ENCODE results near the gene EXTL1.

GRCh38 chr1:26084844-26085243, 63.3 kb downstream of the EXTL1 start:
- TF ChIP-seq CTCF (IDR thresholded peaks at IDR 0.05 in 2 of 3, conservative IDR thresholded peaks at IDR 0.05 in 1 of 3; ENCODE audit: borderline replicate concordance in 1 of 3, insufficient read depth in 1 of 3, low read depth in 2 of 3, low read length in 2 of 3), result no peak
- no peak for TF ChIP-seq ZBTB33 (IDR thresholded peaks at IDR 0.05; ENCODE audit: extremely low read depth, insufficient replicate concordance, low read length)
- no peak for TF ChIP-seq POLR2A (IDR thresholded peaks at IDR 0.05; ENCODE audit: borderline replicate concordance, extremely low read depth, insufficient read depth, insufficient read length)
- TF ChIP-seq CEBPB (IDR thresholded peaks at IDR 0.05; ENCODE audit: low read depth), result no peak
